HT1080 (cell line): ENCODE results near the gene PARD3B. TPM values are rescaled to one million over a fixed set of nuclear protein-coding genes. Genes with fewer than 3 reads are reported as not detected.
A peak's percentile ranks its signal among the peaks of the same experiment; 100 is the strongest.

Source experiments
- DNase-seq: peaks from one replicate; pipeline ENCODE4 v3.0.0-alpha.2; 2015; ENCODE audit warnings: low read depth
- polyA plus RNA-seq, 2 experiments: library from polyadenylated mRNA; depleted of rRNA; stranded (reverse); fragments of >200 nt; gene quantifications; 2 replicates each; pipeline ENCODE4 v1.2.3, GENCODE V29; 2015
- total RNA-seq: library from RNA; depleted of rRNA; stranded (reverse); fragments of >200 nt; shearing (Covaris generic); gene quantifications from 2 replicates; pipeline ENCODE4 v1.2.3, GENCODE V29; 2014; rRNA removed

Gene PARD3B, protein sequence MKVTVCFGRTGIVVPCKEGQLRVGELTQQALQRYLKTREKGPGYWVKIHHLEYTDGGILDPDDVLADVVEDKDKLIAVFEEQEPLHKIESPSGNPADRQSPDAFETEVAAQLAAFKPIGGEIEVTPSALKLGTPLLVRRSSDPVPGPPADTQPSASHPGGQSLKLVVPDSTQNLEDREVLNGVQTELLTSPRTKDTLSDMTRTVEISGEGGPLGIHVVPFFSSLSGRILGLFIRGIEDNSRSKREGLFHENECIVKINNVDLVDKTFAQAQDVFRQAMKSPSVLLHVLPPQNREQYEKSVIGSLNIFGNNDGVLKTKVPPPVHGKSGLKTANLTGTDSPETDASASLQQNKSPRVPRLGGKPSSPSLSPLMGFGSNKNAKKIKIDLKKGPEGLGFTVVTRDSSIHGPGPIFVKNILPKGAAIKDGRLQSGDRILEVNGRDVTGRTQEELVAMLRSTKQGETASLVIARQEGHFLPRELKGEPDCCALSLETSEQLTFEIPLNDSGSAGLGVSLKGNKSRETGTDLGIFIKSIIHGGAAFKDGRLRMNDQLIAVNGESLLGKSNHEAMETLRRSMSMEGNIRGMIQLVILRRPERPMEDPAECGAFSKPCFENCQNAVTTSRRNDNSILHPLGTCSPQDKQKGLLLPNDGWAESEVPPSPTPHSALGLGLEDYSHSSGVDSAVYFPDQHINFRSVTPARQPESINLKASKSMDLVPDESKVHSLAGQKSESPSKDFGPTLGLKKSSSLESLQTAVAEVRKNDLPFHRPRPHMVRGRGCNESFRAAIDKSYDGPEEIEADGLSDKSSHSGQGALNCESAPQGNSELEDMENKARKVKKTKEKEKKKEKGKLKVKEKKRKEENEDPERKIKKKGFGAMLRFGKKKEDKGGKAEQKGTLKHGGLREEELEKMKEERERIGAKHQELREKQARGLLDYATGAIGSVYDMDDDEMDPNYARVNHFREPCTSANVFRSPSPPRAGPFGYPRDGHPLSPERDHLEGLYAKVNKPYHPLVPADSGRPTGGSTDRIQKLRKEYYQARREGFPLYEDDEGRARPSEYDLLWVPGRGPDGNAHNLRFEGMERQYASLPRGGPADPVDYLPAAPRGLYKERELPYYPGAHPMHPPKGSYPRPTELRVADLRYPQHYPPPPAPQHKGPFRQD (N-terminal part only)
- 0.73 and 2.2 TPM in 2 replicates for total RNA-seq
- 0.90 and 1.1 TPM in 2 replicates for polyA plus RNA-seq (2015; cell fraction: cytosol; rRNA removed)
- polyA plus RNA-seq (2015; cell fraction: nucleus; rRNA removed), result 1.3 and 1.5 TPM in 2 replicates

GRCh38 chr2:204544961-204545860, at the start of gene PARD3B:
Gene PARD3B, plus strand, starts transcription at chr2:204545475. Its CDS starts 525 bp downstream, at chr2:204546000.
- peak; percentile 64 for DNase-seq

- no peak for DNase-seq
Measured at GRCh38 chr2:204496779-204497178, 48.5 kb upstream of the PARD3B start.

DNA sequence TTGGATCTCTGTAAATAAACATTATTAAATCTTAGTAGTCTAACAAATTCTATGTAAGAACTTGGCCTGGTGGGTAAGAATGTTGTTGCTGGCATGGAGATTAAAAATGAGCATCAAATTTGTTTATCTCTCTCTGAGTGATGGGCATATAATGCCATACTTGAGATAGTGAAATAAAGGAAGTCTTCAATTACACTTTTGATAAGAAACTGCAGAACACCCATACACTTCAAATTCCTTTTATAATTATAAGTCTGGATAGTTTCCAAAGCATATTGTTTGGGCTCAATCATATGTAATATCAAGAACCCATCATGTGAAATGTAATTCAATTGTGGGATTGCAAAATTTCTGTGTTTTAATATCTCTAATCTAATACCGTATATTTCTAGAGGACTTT, 47.4 kb upstream of the PARD3B start:
- DNase-seq, result no peak

- no peak for DNase-seq
Measured at GRCh38 chr2:204498291-204498690, 47.0 kb upstream of the PARD3B start.

GRCh38 chr2:204503869-204504268, 41.4 kb upstream of the PARD3B start:
- DNase-seq, result no peak

DNA sequence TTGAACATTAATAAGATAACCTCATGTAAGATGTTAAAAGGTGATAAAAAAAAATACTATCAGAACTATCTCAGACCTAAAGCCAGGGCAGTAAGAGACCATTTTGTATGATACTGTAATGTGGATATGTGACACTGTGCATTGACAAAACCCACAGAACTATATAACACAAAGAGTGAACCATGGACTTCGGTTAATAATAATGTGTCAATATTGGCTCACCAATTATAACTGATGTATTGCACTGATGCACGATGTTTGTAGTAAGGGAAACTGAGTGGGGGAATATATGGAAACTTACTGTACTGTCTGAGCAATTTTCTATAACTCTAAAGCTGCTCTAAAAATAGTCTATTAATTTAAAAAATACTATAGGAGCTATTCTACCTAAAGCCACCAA, 40.7 kb upstream of the PARD3B start:
- no peak for DNase-seq

GRCh38 chr2:204505488-204505887, 39.8 kb upstream of the PARD3B start:
- no peak for DNase-seq

- peak; percentile 44 for DNase-seq
Measured at GRCh38 chr2:204505946-204506345, 39.3 kb upstream of the PARD3B start.

- DNase-seq, result no peak
Measured at GRCh38 chr2:204507636-204508035, 37.6 kb upstream of the PARD3B start.

GRCh38 chr2:204510709-204511420, 34.4 kb upstream of the PARD3B start:
- DNase-seq, result no peak

- DNase-seq, result no peak
Measured at GRCh38 chr2:204514439-204514838, 30.8 kb upstream of the PARD3B start.

DNA sequence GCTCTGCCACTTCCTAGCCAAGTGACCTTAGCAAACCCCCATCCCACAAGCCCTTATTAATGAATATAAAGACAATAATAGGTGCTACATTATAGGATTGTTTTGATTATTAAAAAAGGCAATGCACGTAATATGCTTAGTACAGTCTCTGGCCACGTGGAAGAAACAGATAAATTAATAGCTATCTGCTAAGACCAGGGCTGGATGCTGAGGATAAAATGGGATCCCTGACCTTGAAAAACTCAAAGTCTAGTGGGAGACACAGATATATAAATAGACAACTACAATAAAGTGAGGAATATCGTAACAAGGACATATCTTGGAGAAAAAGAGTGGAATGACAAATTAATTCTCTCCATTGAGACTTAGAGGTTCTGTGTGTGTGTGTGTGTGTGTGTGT, 29.9 kb upstream of the PARD3B start:
- no peak for DNase-seq

DNA sequence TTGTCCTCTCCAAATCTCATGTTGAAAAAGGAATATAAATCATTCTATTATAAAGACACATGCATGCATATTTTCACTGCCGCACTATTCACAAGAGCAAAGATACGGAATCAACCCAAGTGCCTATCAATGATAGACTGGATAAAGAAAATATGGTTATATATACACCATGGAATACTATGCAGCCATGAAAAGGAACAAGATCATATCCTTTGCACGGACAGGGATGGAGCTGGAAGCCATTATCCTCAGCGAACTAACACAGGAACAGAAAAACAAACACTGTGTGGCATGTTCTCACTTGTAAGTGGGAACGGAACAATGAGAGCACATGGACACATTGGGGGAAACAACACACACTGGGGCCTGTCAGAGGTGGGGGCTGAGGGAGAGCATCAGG, 28.1 kb upstream of the PARD3B start:
- DNase-seq, result no peak

DNA sequence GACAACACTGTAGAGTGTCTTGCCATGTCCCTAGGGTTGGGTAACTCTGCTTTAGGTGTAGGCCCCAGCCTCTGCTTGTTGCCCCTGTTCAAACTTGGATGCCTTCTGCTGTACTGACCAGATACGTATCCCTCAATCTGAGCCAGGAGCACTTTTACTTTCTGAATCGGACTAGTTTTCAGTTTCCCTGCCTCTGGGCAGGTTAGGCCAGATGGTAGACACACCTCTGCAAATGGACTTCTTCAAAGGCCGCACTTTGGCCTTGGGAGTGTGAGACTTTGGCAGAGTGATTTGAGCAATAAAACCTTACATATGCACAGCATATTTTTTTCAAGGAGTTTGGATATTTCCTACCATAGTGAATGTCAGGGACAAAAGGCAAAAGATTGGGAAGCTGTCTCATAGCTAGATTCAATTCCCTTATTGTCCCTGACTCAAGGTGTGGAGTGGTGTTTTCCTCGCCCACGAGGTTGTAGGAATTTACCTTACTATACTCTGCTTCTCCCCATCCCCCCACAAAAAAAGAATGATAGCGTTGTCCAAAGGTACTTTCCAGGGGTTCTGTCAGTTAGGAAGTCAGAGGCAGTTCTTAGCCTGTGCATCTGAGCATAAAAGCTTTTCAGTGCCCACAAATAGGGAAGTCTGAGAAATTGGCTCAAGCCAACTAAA, 15.3 kb upstream of the PARD3B start:
- DNase-seq, result no peak

- DNase-seq, result no peak
Measured at GRCh38 chr2:204530464-204530805, 14.8 kb upstream of the PARD3B start.

- DNase-seq, result peak; percentile 62
Measured at GRCh38 chr2:204533629-204534370, 11.5 kb upstream of the PARD3B start.

DNA sequence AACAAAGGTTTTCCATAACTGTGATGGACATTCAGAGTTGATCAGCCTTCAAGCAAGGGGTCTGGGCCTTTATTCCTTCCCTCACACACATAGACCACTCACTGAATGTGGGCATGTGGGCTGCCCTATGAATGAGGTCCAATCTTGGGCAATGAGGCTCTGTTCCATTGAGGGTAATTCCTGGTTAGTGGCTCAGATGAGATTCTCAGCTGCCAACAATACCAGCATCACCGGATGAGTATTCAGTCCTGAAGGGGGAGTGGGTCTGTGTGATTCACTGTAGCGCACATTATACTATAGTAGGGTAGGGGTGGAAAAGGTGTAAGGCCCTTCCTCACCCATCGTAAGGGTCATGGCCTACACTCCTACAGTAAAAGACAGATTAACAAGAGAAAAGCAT, 9.9 kb upstream of the PARD3B start:
- DNase-seq, result no peak

DNA sequence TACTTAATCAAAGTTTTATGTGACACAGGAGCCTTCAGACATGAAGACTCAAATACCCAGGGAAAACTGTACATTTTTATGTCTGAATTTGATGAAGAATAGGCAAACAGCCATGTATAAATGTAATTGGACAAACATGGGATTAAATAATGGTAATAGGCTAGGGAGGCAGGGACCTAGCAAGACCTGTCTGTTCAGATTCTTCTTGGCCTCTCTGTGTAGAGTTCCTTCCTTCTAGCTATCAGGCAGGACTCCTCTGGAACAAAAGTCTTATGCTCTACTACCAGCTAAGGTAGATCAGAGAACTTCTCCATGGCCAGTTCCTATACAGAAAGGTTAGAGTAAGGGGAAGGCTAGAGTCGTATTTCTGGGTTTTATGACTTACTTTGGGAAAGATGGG, 9.5 kb upstream of the PARD3B start:
- DNase-seq, result no peak
